Stimulated activated CD4-positive, alpha-beta T cell treated with anti-CD3 and anti-CD28 coated beads, Interleukin-2, amount 100 ng/mL, for 24 hours (primary cell): ENCODE measurements around the gene MCM6.
A peak's percentile ranks its signal among the peaks of the same experiment; 100 is the strongest.
"Not testable (repeated sequence)": the region's sequence is repeated elsewhere in the genome, so short reads cannot be mapped to it uniquely, and the experiment has no call there.

ENCODE experiments used
- DNase-seq, 2 donors: peaks; one replicate each; pipeline ENCODE4 v3.0.0-alpha.2; 2020

MCM6 gene

DNA sequence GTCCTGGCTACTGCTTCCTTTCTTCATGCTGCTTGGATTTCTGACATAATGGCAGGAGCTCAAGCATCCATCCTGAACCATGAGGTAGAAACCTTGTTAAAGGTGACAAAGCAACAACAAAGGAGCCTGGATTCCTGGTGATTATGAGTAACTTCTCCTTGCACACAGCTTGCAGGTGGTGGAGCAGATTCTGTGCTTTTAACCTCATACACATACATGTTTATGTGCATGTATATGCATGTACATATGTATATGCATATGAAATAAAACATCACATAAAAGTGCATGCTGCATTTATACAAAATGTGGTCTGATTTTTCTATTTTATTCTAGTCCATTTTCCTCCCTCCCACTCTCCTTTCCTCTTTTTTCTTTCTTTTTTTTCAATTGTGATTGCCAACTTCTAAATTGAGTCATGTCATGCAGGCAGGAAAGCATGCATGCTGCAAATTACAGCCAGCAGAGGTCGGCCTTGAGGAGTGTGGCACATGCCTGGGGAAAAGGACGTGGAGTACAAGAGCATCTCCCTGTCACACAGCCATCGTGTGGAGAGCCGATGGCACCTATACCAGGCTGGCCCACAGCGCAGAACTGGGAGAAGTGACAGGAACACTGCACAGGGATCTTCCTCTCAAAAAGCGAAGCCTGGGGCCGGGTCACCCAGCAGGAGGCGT lies 57.2 kb downstream of the MCM6 start:
- peak; percentile 39 to 66 for DNase-seq

DNA sequence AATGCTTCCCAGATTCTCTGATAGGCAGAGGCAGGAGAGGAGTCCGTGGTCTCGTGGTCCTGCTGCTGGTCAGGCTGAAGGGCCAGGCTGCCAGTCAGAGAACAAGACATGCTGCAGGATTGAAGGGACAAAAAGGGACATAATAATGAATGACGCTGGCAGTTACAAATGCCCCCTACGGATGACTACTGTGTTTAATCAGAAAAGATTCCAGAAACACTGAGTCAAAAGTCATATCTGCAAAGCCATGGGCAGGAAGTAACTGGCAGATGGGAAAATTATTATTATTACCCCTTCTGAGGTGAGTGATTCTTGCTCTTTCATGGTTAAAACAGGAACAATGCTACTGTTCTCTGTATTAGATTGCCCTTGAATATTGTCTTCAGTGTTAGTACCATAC lies 58.3 kb downstream of the MCM6 start:
- DNase-seq: no peak

DNA sequence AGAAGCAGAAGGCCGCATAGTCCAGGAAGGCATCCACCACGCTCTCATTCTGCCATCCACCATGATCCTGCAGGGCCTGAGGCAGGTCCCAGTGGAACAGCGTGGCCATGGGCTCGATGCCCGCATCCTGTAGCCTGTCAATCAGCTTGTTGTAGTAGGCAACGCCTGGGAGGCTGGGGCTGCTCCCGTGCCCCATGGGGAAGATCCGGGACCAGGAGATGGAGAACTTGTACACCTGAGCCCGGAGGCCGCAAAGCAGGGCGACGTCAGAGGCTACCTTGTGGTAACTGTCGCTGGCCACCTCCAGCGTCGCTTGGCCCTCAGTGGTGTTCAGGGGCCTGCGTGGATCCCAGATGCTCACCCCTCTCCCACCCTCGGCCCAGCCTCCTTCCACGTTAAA lies 58.8 kb downstream of the MCM6 start:
- no peak for DNase-seq

DNA sequence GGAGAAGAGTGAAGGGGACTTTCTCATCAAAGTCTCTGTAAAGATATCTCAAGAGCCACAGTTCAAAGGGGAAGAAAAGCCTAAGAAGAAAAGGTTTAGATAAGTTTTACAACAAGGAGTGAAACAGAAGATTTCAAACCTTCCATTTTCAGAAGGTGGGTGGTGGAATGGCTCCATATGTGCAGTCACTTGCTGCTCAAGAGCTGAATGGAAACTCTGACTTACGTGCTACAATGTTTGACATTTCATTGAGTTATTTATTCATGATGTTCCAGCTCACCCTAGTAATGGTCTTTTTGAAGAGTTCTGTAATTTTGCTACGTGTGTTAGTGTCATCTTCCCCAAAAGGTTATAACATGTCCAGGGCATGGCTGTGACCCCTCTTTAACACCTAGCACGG lies 61.0 kb downstream of the MCM6 start:
- DNase-seq: no peak

DNA sequence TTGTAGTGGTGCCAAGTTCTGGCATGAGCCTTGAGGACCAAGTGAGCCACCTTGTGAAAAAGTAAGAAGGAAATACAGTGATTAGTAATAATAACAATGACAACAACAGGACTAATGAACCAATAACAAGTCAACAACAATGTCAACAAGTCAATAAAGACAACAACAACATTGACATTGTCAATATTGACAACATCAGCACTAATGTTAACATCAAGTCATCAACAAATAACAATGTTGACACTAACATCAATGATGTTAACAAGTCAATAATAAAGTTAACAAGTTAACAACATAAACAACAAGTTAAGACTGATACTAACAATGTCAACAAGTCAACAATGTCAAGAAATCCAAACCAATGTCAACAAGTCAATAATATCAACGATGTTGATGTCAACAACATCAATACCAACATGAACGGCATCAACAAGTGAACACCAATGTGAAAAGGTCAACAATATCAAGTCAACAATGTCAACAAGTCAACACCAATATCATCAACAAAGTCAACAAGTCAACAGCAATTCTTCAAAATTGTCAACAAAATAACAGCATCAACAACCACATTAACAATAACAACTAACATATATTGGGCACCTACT lies 63.2 kb downstream of the MCM6 start:
- no peak for DNase-seq

DNA sequence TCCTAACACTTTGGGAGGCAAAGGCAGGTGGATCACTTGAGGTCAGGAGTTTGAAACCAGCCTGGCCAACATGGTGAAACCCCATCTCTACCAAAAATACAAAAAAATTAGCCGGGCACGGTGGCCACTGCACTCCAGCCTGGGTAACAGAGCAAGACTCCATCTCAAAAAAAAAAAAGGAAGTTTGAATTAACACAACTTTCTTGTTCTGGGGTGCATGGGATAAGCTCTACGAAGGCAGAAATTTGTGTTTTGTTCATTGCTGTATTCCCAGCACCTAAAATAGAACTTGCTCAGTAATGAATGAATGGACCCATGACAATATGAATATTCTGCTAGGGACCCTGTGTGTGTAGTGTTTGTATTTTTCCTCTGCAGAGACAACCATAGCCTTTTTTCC lies 68.4 kb downstream of the MCM6 start:
- not testable (repeated sequence) for DNase-seq

DNA sequence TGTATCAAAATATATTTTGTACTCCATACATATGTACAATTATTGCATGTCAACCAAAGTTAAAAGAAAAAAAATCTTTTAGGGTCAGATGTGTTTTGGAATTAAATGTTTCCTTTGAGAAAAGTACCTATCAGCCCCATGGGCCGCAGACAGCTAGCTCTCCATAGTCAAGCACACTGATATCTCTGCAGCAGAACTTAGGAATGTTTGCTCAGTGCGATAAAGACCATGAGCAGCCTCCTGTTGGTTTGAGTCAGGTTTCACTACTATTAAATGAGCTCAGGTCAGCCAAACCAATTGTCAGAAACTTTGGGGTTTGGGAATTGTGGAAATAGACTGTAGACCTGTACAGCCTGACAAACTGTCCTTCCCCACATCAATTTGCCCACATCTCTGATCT lies 73.0 kb downstream of the MCM6 start:
- no peak for DNase-seq

DNA sequence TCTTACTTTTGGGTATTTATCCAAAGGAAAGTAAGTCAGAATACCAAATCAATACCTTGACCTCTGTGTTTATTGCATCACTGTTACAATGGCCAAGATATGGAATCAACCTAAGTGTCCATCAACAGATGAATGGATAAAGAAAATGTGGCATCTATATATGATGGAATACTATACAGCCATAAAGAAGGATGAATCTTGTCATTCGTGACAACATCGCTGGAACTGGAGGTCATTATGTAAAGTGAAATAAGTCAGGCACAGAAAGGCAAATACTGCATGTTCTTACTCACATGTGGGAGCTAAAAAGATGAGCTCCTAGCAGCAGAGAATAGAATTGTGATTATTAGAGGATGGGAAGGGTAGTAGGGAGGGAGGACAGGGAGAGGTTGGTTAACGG lies 73.9 kb downstream of the MCM6 start:
- no peak for DNase-seq

DNA sequence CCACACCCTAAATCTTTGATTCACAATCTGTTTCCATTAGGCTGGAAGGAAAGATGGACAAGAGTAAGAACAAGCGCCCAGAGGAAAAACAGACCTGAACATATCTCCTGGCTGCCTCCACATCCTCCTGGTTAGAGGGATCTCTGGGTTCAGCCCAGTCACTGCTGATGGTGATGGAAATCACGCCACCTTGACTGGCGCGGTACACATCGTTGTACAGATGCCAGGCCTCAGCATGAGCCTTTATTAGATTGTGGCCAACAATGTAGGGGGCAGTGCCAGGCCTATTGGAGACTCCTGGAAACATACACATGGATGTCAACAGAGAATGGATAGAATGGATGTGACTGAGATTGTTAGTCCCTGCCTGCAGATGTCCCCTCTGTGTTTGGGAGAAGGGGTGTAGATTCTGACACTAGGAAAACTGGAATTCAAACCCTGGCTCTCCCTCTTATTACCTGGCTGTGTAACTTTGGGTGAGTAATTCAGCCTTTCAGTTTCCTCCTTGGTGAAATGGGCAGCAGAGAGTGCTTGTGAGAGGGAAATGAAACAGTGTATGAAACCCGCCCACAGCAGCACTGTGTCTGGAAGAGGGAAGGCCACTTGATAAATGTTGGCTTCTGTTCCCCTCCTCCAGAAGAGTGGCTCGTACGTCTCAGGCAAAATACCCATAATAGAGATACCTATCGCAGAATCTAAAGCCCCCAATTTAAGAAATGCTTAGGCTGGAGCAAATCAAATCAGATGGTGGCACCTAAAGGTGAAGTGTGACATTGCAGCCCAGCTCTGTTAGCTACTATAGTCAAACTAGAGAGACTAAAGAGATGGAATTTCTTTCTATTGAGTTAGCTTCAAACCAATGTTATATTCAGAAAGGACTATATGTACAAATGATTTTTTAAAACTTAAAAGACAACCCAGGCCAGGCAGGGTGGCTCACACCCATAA lies 75.5 kb downstream of the MCM6 start:
- DNase-seq: no peak

DNA sequence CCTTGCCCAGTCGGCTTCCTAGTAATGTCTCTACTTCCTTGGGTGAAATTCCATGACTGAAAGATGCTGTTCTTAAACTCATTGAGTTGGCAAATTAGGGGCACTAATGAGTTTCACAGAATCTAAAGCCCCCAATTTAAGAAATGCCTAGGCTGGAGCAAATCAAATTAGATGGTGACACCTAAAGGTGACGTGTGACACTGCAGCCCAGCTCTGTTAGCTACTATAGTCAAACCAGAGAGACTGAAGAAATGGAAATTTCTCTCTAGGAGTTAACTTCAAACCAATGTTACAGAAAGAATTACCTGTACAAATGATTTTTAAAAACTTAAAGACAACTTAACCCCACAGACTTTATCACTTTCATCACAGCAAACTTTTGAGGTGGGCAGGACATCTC lies 76.5 kb downstream of the MCM6 start:
- DNase-seq: no peak

DNA sequence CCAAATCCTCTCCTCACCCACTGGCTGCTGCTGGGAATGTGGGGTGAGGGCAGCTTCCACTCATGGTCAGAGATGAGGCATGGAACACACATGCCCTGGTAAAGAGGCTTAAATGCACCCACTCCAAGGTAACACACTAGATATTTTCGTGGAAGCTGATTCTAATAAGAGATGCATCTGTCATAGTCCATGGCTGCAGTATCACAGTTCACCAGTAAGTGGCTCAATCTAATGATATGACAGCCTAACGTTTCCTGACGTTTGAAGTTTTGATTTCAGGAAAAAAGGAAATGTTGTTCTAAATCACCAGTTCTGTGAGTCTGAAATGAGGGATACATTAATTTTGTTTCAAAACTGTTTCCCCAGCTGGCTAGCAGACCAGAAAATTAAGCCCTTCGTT lies 77.5 kb downstream of the MCM6 start:
- DNase-seq: no peak

DNA sequence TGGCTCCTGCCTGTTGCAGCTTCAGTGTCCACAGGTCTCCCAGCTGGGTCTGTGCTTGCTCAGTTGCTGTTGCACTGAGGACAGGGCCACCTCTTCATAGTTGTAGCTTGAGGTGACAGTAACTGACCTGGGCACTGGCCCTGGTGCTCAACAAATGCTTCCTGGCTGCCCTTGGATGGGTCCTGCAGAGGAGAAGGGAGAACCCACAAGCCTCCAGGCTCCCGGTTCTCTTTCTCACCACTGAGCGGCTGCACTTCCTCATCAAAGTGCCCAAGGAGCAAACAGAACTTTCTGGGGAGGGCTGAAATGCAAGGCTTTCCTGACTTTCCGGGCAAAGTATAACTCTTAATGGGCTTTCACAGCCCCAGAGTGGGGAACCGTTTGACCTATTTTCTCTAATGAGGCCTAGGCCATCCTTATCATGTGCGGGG lies 78.0 kb downstream of the MCM6 start:
- DNase-seq: no peak

DNA sequence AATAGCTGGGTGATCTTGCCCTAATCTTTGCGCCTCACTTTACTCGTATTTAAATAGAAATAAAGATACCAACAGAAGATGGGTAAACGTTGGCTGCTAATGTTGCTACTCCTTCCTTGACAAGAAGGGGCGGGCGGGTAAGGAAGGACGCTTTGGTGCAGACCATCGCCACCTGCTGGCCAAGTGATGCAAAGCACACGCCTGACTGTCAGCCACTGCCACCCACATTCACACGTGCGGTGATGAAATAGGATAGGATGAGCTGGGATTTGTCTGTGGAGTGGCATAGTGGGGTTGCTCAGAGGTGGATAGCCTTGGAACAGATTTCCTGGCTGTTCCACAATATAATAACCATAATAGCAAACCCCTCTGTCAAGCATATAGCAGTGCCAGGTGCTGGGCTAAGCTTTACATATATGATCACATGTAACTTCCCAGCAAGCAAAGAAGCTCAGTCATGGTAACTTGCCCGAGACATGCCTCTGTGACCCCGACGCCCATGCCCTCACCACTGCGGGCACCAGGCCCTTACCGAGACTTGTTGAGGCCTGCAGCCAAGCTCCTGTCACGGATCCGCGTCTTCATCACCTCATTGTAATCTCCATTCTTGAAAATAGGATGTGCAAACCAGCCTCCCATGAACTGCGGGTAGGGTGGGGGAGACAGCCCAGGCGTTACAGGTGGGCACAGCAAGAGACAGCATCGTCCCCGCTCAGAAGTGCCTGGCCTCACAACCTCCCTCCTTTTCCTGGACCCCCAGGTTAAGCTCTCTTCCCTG lies 78.6 kb downstream of the MCM6 start:
- DNase-seq: peak; percentile 85 to 87

DNA sequence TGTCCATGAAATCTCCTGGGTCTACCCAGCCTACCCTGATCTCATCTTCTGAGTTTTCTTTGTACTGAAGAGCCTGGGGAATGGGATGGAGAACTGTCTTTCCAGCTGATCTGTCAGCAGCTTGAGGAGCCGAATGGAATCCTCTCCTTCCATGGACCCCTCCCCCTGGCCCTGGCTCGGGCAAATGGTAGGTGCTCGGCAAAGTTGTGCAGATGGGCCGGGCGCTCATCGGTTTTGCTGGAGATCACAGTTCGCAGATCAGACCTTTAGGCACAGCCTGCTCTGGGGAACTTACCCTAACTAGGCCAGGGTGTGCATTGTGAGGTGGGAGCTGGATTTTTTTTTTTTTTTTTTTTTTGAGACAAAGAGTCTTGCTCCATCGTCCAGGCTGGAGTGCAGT lies 79.6 kb downstream of the MCM6 start:
- no peak for DNase-seq

DNA sequence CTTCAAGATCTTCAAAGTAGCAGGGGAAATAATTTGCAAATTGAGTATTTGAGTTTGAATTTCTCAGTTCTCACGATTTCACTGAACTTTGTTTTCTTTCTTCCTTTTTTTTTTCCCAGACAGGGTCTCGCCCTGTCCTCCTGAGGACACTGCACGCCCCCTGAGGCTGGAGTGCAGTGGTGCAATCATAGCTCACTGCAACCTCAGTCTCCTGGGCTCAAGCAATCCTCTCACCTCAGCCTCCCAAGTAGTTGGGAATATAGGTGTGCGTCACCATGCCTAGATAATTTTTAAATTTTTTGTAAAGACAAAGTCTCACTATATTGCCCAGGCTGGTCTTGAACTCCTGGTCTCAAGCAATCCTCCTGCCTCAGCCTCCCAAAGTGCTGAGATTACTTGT lies 80.6 kb downstream of the MCM6 start:
- not testable (repeated sequence) for DNase-seq

DNA sequence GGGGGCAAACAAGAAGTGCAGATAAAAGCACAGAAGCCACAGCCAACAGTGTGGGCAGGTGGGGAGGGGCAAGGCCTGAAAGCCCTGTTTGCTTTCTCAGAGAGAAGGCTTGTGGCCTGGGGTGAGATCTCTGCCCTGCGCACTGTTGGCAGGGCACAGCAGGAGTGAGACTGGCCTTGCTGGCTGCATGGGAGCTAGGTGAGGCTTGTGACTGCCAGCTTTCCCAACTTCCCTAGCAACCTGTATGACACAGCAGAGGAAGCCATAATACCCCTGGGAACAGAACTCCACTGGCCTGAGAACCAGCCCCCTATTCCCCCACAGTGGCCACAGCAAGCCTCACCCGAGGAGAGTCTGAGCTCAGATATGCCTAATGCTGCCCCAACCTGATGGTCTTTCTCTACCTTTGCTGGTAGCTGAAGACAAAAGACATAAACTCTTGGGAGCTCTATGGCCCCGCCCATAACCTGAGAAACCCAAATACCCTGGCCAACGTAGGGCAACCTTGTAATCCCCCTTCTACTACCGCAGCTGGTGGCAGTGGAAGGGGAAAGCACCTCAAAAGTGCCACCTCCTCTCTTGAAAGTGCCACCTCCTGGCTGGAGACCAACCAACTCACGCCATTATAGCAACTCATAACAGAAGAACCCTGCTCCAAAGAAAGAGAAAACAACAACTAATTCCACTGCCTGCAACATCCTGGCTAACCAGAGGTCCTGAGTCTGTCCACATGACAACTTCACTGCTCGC lies 83.7 kb downstream of the MCM6 start:
- no peak for DNase-seq

DNA sequence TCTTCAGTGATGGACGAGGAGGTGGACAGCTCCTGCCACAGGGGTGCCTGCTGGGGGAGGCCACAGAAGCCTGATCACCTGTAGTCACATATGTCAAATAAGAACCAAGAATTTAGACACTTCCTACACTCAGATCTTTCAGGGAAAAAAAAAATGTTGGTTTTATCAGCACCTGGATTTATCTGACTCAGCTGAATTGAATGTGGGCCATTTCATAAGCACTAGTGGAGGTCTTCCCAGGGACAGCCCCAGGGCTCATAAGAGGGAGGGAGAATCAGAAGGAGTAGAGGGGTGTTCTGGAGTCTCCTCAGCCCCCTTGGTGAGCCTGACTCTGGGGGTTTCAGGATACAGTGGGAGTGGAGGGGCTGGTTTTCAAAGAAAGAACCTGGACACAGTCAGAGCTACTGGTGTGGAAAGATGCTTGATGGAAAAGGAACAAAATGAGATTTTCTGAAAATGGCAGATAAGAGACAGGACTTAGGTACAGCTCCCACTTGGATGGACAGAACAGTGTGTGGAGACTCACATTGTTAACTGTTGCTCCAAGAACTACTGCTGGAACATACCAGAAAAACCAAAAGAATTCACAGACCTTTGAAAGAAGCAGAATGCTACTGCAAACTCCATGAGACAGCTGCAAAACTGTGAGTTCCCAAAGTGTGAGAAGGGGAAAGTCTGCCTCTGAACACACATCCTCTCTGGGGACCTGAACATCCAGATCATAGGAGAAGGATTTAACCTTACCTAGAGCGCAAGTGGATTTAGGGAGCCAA lies 84.6 kb downstream of the MCM6 start:
- no peak for DNase-seq

DNA sequence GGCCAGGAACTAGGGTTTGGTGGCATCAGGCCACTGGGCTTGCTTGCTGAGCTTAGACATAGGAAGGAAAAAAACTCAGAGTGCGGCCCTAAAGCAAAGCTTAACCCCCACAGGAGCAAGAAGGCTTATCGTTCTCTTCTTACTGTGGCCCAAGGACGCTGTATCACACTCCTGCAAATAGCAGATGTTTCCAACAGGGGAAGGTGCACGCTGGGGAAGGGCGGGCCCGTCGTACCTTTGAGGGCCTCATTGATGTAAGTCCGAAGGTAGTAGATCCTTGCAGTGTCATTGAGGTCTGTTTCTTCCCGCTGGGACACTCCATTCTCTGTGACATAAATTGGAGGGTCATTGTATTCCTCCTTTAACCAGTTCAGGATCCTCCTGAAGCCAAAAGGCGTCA lies 85.8 kb downstream of the MCM6 start:
- DNase-seq: no peak
